HG02938 (cell line): ENCODE measurements around the gene ITPRIP.

ENCODE experiments used
- ATAC-seq: cut with Tn5 transposase; IDR thresholded peaks from one replicate; pipeline ENCODE4 v1.9.1; 2021; ENCODE audit warnings: mild to moderate bottlenecking, moderate library complexity; ENCODE audit not compliant: unreplicated experiment

ITPRIP gene

DNA sequence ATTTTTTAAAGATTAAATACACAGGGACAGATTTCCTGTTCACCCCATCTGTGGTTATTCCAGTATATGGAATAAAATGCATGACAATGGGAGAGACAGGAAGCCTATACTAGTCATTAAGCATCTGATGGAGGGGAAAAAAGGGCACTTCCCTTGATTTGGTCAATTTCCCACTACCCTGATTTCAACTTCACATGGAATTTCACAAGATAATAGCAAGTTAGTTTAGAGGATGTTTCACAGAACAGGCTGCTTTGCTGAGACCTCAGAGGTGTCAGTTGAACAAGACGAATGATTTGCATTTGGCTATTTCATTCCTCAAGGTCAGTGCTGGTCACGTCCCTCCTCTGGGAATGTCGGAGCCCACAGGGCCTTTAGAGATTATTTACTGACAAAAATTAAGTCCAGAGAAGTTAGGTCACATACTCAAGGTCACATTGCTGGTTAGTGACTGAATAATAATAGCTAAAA lies 4.7 kb upstream of the ITPRIP start:
- ATAC-seq = no peak

DNA sequence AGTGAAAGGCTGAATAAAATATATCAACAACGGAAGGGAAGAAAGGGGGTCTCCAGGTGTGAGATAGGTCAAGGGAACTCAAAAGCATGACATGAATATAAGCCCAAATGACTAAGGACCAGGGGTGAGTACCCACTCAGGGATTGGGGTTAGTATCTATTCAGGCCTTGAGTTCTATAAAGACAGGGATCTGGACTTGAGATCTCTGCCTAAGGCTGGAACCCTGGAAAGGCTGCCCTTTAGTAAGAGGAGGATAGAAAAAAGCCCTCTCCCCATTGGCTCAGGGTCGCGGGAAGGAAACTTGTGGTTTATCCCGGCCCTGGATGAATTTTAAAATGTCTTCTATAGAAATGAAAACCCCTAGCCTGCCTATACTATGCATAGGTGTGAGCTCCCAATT lies 2.4 kb upstream of the ITPRIP start:
- ATAC-seq = no peak

DNA sequence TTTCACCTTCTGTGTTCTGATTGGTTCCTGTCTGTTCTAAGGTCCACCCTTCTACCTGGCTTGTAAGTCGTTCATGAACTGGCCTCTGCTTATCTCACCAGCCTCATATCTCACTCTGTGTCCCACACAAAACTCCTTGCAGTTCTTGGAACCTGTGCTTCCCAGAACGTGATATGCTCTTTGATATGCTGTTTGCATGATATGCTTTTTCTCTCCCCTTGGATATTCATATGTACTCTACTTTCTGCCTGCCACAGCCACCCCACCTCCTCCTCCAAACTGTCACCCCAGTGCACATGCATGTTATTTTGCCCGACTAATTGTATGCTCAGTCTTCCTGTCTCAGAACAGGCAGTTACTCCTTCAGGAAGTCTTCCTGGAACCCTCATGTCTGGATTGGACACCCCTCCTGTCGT lies 1.9 kb upstream of the ITPRIP start:
- no peak for ATAC-seq

DNA sequence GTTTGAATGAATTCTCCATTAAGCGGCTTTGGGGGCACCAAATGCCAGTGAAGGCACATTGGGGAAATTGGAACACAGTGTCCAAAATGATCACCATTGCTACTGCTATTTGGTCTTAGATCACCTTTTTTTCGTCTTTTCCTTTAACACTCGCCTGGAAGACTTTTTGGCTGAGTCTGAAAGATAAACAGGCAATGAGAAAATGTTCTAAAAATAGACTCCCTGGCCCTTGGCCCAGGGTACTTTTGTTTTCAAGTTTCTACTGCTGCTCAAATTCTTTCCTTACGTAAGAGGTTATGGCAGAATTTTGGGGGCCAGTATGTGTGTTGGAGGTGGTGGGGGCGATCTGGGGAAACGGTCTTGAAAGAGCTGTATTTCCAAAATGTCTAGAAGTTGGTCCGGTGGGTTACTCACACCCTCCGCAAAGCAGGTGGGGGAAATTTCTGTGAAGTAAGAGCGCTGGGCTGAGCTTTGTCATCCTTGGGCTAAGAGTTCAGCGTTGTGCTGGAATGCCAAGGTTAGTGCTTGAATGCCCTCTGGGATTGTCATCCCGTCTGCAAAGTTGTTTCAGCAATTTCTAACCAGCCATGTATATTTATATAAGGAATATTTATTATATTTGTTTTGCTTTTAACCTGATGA lies 1.3 kb upstream of the ITPRIP start:
- ATAC-seq = no peak

DNA sequence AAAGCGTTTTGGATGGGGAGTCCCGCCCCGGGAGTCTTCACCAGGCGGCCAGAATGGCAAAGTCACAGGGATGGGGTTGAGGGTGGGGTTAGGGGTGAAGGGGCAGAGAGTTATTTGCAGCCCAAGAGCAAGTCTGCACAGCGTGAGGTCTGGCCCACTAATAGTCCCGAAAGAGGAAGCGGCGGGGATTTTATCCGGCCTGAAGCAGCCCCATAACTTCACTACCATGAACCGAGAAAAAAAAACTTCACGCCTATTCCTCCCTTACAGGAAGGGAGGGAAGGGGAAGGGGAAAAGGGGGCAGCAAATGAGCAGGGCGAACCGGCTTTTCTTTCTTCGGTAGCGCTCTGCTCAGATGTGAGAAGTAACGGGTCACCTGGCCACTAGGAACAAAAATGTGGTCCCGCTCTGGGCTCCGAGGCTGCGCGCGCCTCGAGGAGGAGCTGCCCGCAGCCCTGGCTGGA lies 712 bp downstream of the ITPRIP start:
- ATAC-seq = peak; percentile 44

DNA sequence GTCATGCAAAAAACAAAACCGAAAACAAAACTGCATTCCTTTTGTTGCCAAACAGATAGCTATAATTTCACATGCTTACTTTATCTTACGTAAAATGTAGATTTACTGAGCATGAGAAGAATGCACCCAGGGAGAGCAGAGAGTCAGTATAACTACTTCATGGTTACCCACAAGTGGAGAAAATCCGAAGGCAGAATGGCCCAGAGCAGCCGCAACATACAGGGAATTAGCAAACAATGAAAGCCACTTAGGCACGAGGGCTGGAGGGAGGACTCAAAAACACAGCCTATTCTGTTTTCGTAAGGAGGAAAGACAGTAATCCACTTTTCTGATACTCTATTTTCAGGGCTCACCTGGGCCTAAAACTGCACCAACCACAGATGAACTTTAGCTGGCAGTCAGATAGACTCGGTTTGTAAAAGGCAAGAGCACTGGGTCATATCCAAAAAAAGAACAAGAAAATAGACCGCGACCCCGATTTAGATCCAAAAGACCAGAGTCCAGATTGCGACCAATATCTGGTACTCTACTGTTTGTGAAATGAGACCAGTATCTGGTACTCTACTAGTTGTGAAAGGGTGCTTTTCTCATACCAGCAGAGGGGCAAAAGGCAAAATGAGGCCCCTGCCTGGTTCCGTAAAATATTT lies 1.3 kb downstream of the ITPRIP start:
- ATAC-seq = peak; percentile 42

DNA sequence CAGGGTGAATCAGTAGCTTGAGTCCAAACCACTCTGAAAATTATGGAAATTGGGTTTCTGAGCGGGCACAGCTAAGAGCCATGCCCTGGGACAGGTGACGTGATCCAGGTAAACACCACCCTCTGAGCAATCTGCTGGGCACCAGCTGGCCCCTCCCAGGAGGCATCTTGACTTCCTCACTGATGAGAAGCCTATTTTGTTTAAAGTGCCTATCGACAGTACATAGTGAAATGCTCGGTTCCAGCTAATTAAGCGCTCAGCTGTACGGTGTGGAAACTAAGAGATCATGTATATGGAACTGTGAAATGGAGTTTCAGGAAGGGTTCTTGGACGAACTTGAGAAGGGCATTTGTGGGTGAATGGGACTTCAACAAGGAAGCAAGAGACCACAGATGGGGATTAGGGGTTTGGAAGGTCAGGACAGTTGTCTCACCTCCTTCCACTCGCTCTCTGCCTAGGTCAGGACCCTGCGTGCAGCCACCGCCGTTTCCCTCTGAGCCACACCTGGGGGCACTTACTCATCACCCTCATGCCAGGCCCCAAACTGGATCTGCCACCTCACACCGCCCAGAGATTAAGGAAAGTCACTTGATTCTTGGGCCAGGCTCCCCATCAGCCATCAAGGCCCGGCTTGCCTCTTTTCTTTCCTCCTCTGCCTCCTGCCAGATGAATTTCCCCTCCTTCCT lies 3.2 kb downstream of the ITPRIP start:
- no peak for ATAC-seq

DNA sequence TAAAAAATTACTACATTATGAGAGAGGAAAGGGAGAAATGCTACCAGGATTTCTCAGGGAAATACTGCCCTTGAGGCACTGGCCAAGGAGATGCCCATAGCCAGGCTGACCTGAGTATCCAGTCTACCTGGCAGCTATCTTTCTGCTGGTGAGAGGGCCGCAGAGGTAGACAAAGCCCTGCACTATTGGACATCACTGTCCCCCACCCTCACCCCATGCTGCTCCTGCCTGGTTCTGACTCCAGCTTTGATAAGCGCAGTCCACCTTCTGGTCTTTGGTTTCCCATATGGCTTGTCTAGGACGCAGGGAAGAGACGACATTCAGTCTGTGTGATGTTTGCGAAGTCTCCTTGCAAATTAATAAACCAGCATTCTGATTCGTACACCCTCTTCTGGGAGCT lies 3.7 kb downstream of the ITPRIP start:
- ATAC-seq = no peak

DNA sequence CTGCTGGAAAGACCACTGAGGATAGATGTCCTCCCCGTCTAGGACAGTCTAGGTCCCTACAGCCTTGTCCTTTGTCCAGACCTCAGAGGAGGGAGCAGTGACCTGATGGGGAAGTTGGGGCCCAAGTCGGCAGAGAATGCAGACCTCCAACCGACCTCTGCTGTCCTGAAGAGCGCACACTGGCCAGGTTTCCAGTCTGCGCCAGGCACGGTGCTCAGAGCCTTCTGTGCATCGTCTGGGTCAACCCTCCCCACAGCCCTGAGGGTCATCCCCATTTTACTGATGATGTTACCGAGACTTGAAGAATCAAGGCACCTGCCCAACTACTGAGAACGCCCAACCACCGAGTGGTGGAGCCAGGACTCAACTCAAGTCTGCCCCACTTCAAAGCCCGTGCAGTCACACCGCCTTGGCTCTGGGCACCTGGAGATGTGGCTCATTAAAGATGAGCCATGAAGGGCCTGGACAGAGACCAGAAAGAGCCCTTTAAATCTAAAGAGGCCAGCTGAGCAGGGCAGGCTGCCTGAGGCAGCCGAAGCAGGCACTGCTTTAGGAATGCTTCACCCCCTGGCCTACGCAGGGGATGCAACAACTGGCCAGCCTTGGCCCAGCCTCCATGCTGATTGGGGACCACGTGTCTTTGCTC lies 4.4 kb downstream of the ITPRIP start:
- ATAC-seq = no peak

DNA sequence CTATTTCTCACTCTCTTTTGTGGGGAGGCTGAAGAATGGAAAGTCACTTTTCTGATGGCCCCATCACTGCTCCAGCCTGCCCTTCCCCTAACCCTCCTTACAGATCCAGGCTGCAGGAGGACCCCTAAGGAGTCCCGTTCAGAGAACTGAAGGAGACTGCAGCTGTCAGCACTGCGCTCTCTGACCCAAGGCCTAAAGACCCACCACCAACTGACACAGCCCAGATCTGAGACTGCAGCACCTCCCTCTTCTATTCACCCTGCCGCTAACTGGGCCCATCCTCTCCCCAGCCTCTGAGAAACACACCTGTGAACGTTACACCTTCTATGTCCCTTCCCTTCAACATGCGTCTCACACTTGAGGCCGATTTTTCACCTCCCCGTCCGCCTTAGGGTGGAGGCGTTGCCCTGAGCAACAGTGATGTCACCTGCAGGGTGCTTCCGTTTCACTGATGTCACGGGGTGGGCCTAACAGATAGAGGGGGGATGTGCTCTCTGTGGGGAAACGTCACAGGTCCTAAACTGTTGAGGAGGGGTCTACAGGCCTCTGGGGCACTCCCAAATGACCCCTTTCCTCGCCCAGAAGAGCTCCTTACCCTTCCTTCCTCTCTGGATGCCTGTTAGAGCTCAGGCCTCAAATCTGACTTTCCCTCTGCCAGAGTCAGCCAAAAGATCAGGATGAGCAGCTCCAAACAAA lies 5.1 kb downstream of the ITPRIP start:
- ATAC-seq = no peak

DNA sequence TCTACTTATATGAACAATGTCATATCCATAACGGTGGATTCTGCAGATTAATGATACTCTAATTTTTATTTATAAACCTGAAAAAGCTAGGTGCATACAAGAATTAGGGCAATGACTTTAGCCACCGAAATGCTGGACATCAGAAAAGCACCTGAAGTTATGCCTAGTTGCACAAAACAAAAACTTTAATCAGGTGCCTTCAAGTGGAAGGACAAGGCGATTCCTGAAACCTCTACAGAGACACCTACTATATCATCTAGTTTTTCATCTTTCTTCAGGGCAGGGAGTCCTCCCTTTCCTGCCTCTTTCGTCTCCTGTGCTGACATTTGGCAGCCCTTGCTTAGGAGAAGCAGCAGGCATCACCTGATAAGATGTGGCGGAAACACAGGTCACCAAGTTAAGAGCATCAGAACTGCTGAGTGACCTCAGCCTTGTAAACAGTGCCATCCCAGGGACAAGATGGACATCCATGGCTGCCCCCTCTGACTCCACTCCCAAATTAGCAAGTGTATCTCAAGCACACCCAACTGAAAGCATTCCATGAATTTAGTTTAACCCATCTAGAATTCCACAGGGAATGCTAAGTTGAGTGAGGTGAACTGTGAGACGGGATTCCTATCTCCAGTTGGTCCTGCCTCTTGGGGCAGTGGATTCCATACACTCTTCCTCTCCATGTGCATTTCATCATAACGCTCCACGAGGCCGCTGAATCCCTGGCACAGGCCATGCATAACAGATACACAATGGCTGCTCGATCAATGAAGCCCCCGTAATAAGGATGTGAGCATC lies 5.8 kb downstream of the ITPRIP start:
- no peak for ATAC-seq

DNA sequence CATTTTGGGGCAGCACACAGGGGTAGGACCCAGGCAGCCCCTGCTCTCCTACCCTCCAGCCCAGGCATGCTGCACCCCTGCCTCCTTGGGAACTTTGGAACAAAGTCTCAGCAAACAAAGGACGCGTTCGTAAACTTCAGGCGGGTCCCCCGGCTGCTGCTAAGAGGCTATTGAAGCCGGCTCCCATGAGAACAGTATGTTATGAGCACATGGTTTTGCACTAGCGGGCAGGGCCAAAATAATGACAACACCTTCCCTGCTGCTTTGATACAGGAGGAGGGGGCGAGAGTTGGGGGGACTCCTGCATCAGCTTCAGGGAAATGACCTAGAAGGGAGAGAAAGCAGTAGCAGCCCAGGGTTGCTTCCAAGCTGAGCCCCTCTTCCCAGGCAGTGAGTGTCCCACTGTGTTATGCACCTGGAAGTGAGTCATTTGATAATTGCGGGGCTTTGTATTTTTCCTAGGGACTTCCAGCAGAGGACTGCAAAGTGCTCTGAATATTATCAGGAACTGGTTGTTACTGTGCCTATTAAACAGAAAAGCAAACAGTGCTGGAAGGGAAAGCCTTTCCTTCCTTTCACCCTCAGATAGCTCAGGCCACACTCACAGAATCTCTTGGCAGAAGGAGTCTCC lies 6.9 kb downstream of the ITPRIP start:
- no peak for ATAC-seq

DNA sequence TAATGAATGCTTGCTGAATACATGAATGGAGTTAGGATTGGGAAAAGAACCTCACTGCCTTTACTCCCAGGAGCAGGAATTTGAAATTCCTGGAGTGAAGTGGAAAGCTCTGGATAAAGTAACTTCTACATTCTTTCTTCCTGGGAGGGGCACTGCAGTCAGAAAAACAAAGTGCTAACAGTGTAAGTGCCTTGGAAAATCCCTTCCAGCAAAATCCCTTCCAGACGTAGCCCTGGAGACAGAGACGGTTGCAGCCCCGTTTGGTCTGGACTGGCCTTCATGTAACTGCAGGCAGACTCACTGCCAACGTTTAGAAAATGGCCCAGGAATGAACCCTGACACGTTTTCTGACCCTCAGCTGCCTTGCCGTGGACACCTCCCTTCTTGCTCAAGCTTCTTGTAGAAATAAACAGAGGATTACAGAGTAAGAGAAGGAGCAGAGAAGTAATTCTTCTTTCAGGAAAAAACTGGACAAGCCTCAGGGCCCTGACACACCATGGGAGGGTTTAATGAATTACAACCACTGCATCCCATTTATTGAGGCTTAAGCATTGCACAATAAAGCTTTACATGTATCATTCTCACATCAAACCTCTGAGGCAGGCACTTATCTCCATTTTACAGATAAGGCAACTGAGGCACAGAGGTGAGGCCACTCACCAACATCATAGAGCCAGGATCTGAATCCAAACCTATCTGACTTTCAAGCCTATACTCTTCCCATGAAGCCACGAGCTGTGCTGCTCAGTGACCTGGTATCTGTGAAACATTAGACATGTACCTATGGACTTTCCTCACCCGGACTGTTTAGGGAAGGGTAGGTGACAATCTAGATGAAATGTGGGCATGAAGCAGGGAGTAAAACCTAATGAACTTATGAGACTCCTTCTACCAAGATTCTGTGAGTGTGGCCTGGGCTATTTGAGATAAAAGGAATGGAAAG lies 7.8 kb downstream of the ITPRIP start:
- no peak for ATAC-seq

DNA sequence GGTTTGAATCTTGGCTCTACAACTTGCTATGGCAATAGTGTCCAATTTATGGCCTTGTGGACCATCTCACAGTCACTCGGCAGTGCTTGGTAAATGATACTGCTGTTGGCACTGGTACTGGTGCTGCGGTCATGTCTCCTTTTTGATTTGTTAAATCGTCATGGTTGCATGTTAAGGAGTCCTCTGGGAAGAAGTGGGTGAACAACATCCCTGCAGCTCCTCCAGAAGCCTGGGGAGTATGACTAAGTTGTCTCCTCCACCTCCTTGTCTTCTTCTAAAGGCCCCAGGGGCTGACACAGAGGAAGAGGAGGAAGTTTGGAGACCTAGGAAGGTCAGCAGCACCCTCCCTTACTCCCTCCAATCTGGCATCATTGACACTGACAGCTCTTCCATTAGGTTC lies 8.5 kb downstream of the ITPRIP start:
- no peak for ATAC-seq

DNA sequence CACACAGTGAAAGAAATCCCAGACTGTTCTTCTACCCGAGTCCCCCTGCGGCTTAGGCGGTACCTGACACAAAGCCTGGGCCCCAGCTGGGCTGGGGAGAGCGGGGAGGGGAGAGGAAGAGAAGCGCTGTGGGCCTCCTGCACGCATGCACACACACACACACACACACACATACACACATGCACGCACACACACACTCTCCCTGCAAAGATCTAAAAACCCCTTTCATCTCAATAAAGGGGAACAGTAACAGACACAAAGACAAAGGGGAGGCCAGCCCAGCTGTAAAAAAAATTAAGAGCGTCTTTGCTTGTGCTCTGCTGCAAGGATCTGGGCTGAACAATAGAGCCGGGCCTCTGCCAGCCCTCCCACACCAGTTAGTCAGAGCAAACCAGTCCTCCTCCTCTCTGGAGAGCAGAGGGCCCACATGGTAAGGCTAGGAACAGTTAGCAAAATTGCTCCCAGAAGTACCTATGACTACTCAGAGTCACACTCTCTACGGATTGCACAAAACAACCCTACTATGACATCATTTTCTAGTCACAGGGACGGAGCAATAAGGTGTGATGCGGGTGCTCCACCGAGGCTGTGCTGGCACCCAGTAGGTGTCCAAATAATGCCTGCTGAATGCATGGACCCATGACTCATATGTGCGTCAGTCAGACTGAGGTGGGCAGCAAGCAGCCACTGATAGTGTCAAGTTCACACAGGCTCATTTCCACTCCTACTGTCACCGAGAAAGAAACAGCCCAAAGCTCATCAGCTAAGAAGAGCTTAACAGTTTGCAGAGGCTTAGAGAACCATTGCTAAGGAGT lies 9.2 kb downstream of the ITPRIP start:
- ATAC-seq = peak; percentile 41

DNA sequence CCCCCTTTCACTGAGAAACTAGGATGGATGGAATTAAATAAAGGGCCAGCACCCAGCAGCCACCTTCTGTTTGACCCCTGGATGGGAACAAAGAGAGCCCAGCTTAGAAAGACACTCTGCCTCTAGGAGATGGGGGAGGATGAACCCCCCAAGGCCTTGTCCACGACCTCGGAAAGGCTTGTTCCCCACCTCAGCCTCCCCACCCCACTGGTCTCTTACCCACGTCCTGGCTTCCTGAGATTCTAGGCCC lies 9.7 kb downstream of the ITPRIP start:
- ATAC-seq = no peak

DNA sequence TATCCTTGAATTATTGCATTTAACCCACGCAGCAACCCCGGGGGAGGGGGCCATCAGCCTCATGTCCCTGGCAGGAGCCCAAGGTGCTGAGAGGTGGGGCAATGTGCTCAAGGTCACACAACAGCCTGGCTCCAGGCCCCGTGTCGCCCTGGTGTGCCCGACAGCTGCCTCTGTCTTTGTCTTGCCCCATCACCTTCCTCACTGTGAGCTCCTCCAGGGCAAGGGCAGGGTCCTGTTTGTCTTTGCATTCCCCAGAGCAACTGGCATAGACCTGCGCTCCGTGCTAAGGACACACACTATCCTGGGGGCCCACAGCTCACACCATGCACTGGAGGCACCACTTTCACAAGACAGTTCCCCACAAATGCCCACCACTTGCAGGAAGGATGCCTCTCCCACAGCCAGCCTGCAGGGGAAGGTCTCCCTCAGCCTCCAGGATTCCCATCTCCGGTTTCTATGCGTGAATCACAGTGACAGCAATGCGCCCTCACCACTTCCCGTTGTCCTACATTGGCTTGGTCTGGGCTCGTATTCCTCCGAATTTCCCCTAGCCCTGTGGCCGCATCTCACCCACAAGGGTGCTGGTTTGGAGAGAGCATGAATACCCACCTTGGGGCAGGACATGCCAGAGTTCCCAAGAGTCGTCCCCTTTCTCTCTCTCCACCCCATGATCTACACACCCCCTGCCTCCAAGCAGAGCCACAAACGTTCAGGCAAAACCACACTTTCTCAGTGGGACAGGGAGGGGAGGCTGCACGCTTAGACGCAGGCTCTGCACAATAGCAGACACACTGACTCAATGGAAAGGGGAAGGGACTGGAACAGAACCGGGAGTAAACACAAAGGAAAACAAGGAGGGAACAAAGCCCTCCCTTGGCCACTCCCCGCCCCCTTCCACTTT lies 10.3 kb downstream of the ITPRIP start:
- no peak for ATAC-seq
